NCI-H1105 treated with DMSO at 0.1 percent for 48 hours (cell line): ENCODE measurements around the gene MKX.
A peak's percentile ranks its signal among the peaks of the same experiment; 100 is the strongest.

Experiments
- DNase-seq: peaks from one replicate; lab custom pipeline; 2025; lab: John Stamatoyannopoulos, UW

Gene MKX

DNA sequence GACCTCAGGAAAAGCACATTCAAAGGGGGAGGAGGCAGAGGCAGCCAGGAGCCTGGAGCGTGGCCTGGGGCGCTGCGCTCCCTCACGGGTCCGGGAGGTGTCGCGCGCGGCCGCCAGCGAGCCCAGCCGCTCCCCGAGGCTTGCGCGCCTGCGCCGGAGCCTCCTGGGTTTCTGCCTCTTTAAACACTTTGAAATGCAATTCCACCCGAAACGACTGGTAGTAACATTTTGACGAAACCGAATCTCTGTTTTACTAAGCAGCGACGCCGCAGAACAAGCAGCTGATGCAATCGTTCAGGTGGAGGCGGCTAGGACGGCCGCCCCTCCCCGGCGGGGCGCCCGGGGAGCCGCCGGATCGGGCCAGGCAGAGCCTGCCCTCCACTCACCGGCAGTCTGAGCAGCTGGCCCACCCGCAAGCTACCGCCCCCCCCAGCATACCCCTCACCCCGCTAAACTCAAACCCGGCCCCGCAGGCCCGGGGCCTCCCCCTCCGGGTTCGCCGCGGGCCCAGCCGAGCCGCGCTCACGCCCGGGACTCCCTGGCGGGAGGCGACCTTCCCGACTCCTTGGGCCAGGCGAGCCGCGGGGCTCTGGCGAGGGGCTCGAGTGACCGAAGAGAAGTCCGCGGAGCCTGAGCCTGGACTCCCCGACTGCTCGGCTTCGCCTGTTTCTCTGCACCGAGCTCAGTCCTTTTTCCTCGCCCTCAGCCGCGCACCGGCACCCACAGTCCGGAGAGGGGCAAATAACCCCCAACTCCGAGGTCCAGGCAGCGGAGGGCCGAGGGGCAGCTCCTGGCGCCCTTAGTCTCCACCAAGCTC is 3.2 kb downstream of the MKX start:
- peak; percentile 59 for DNase-seq

GRCh38 chr10:27741173-27742091 is 4.2 kb downstream of the MKX start:
- DNase-seq = no peak

GRCh38 chr10:27736396-27736795 is 9.2 kb downstream of the MKX start:
- DNase-seq = no peak

GRCh38 chr10:27730041-27730440 is 15.6 kb downstream of the MKX start:
- peak; percentile 14 for DNase-seq

DNA sequence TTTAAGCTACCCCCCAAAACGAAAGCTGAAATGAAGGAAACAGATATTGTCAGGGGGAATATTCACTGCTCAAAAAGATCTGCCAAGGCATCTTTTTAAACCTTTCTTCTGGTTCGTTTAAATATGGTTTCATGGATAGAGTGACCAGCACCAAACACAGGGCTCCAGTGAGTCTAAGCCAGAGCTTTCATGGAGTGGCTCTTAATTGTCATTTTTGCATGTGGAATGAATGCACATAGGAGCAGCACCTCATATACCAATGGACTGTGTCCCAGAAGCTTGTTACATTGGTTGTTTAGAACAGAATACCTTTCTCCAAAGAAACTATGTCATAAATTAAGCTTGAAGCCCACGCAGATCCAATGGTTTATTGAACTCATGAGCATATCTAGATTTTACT is 17.3 kb downstream of the MKX start:
- no peak for DNase-seq

DNA sequence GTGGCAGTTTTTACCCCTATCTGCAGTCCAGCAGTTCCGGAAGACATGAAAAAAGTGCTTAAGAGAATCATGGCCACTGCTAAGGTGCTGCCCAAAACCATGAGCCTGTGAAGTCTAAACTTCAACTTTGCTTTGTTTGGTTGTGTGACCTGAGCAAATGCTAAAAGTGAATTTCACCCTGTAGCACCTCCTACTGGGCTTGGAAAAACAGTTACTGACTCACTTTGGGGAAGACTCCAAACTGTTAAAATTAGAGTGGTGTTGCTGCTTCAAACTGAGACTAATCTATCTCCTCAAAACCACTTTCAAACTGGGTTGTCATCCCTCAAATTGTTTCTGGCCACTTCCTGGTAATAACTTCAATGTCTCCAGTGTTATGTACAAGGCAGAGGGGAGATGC is 21.3 kb downstream of the MKX start:
- DNase-seq = no peak

GRCh38 chr10:27723436-27723835 is 22.2 kb downstream of the MKX start:
- no peak for DNase-seq

- DNase-seq = no peak
These were observed 25.1 kb downstream of the MKX start for GRCh38 chr10:27720529-27720928.

DNA sequence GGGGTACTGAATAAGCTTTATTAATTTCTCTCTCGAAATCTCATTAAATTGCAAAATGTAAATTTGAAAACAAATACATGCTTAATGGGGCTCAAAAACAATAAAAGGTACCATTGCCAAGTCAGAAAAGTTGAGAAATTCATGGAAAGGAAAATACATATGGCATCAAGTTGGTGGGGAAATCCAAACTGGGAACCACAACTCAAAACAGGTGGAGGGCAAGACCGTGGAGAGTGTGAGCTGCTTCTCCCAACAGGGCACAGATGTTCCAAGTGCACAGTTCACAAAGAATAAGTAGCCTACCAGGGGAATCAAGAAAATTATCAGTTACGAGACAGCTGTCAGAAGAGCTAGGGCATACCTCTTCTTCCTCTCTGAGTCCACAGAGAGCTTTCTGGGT is 26.6 kb downstream of the MKX start:
- no peak for DNase-seq

- no peak for DNase-seq
These were observed 27.8 kb downstream of the MKX start for GRCh38 chr10:27717861-27718260.

- no peak for DNase-seq
These were observed 28.4 kb downstream of the MKX start for GRCh38 chr10:27717224-27717623.

- DNase-seq = no peak
These were observed 29.1 kb downstream of the MKX start for GRCh38 chr10:27716521-27716920.

GRCh38 chr10:27715505-27715904 is 30.1 kb downstream of the MKX start:
- no peak for DNase-seq

- no peak for DNase-seq
These were observed 31.3 kb downstream of the MKX start for GRCh38 chr10:27714349-27714748.

GRCh38 chr10:27713941-27714340 is 31.7 kb downstream of the MKX start:
- no peak for DNase-seq

DNA sequence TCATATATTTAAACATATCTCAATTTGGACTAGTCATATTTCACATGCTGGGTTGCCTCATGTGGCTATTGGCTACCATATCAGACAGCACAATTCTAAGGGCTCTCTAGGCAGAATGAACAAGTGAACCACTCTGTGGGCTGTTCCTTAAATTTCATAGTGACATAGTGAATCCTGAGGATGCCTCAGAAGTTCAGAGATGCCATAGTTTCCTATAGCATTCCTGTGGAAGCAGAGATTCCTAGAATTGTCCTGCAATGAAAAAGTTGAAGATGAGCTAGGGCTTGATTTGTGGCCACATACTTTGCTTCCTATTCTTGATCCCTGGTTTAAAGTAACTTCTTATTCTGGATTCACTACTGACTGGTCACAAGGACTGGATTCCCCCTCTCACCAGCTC is 35.6 kb downstream of the MKX start:
- DNase-seq = no peak

- no peak for DNase-seq
These were observed 36.3 kb downstream of the MKX start for GRCh38 chr10:27709304-27709703.

GRCh38 chr10:27701938-27702537 is 43.6 kb downstream of the MKX start:
- no peak for DNase-seq

DNA sequence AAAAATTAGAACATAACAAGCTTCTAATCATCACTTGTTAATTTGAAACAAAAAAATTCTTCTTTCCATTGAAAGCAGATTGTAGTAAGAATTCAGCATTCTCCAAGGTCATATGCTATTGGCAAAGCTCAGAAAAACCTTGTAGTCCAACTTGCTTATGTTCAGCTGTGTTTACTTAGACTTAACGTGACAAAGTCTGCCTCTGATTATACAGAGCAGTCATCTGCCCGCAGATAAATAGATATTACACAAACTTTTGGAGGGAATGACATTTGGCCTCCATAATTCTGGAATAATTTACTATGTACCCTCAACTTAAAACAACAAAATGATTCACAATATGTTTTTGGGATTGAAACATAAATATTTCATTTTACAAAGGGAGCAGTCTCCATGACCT is 45.8 kb downstream of the MKX start:
- DNase-seq = no peak

- DNase-seq = no peak
These were observed 46.7 kb downstream of the MKX start for GRCh38 chr10:27698961-27699360.

- DNase-seq = no peak
These were observed 49.2 kb downstream of the MKX start for GRCh38 chr10:27696466-27696865.

DNA sequence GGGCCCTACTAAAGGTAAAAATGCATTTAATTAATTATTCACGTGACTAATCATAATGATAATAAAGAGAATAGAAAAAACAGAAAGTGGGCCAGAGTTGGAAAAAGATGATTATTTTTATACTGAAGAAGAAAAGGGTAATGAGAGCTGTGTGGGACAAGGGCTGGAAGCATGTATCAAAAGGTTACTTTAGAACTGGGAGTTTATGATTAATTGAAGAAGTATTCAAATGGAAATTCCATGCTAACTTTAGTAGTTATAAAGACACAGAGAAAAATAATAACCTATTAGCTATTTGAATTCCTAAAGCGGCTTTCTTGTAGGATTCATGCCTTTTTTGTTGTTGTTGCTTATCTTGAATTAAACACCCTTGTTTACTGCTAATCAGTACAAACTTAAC is 49.9 kb downstream of the MKX start:
- no peak for DNase-seq

- DNase-seq = no peak
These were observed 50.5 kb downstream of the MKX start for GRCh38 chr10:27695088-27695487.
